Measurements from ENCODE around the gene CDK5RAP3.

DNA sequence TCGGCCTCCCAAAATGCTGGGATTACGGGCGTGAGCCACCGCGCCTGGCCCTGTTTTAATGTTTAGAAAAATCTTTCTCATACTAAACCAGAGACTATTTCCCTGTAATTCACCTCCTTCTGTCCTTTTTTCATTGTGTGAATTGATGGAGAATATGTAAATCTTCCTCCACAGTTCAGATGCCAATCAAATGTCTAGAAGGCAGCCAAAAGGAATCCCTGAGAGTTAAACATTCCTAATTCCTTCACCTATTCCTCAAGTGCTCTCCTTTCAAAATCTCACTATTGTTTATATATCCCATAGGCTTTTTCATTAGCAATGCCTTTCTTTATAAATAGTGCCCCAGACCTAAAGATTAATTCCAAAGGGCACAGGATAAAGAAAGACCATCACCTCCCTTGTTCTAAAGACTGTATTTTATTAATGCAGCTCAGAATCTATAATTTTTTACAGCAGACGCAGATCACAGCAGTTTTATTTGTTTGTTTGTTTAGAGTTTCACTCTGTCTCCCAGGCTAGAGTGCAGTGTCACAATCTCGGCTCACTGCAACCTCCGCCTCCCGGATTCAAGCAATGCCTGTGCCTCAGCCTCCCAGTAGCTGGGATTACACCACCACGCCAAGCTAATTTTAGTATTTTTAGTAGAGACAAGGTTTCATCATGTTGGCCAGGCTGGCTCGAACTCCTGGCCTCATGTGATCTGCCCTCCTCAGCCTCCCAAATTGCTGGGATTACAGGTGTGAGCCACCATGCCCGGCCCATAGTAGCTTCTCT is 36.2 kb downstream of the CDK5RAP3 start:
- TF ChIP-seq, protein P1, sequence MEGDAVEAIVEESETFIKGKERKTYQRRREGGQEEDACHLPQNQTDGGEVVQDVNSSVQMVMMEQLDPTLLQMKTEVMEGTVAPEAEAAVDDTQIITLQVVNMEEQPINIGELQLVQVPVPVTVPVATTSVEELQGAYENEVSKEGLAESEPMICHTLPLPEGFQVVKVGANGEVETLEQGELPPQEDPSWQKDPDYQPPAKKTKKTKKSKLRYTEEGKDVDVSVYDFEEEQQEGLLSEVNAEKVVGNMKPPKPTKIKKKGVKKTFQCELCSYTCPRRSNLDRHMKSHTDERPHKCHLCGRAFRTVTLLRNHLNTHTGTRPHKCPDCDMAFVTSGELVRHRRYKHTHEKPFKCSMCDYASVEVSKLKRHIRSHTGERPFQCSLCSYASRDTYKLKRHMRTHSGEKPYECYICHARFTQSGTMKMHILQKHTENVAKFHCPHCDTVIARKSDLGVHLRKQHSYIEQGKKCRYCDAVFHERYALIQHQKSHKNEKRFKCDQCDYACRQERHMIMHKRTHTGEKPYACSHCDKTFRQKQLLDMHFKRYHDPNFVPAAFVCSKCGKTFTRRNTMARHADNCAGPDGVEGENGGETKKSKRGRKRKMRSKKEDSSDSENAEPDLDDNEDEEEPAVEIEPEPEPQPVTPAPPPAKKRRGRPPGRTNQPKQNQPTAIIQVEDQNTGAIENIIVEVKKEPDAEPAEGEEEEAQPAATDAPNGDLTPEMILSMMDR (IDR thresholded peaks at IDR 0.05) = no peak
- TF ChIP-seq POLR2A (IDR thresholded peaks at IDR 0.05) = no peak
